ENCODE results near the gene G6PD. TPM values are rescaled to one million over a fixed set of nuclear protein-coding genes. Genes with fewer than 3 reads are reported as not detected.

Gene G6PD
- total RNA-seq, 1 donor from 2014 or later: 15.0 TPM

Other genes starting within 250 kb of the G6PD start
- 253 TPM for gene FLNA, start 172.2 kb downstream of the G6PD start, total RNA-seq
- gene EMD, start 167.6 kb downstream of the G6PD start, total RNA-seq: 51.1 TPM
- gene RPL10, start 148.5 kb downstream of the G6PD start, total RNA-seq: 2,181 TPM
- 52.3 TPM for gene DNASE1L1, start 137.6 kb downstream of the G6PD start, total RNA-seq
- 36.1 TPM for gene TAFAZZIN, start 135.3 kb downstream of the G6PD start, total RNA-seq
- 83.0 TPM for gene ATP6AP1, start 118.2 kb downstream of the G6PD start, total RNA-seq
- 85.2 TPM for gene GDI1, start 109.7 kb downstream of the G6PD start, total RNA-seq
- gene FAM50A, start 102.7 kb downstream of the G6PD start, total RNA-seq: 47.3 TPM
- gene PLXNA3, start 88.6 kb downstream of the G6PD start, total RNA-seq: 23.2 TPM
- 18.5 TPM for gene LAGE3, start 67.6 kb downstream of the G6PD start, total RNA-seq
- 58.4 TPM for gene UBL4A, start 60.2 kb downstream of the G6PD start, total RNA-seq
- gene SLC10A3, start 56.2 kb downstream of the G6PD start, total RNA-seq: 13.0 TPM
- 62.1 TPM for gene FAM3A, start 30.6 kb downstream of the G6PD start, total RNA-seq
- 15.5 TPM for gene IKBKG, start 774 bp upstream of the G6PD start, total RNA-seq
- not detected for gene CTAG1A, start 38.3 kb upstream of the G6PD start, total RNA-seq
- not detected for gene CTAG1B, start 72.4 kb upstream of the G6PD start, total RNA-seq
- gene CTAG2, start 106.7 kb upstream of the G6PD start, total RNA-seq: not detected
- 12.1 TPM for gene GAB3, start 204.2 kb upstream of the G6PD start, total RNA-seq
- 19.7 TPM for gene DKC1, start 216.0 kb upstream of the G6PD start, total RNA-seq

Data from Right ventricle myocardium inferior (tissue), 1 donor.